Body of pancreas (tissue), 4 donors: Measurements from ENCODE around the gene CGRRF1.

Source experiments
- POLR2A ChIP-seq, 3 donors: fragments of 450-650 bp; IDR thresholded peaks; one replicate each; pipeline ENCODE4 v1.6.1; 2016; ENCODE audit warnings: antibody characterized with exemption in 3 of 3, mild to moderate bottlenecking in 2 of 3
- TF ChIP-seq, protein P1 (sequence below), 7 experiments: fragments of 450-650 bp in 4 of 7; fragments of 200-600 bp in 3 of 7; sonication (generic) in 3 of 7; IDR thresholded peaks; one replicate each; pipeline ENCODE4 v1.5.1; 2016 to 2019; ENCODE audit warnings: antibody characterized with exemption in 7 of 7

GRCh38 chr14:54465654-54466053 lies 44.1 kb upstream of the CGRRF1 start:
- no peak for TF ChIP-seq POLR2A (IDR thresholded peaks at IDR 0.05)
- TF ChIP-seq, protein P1, sequence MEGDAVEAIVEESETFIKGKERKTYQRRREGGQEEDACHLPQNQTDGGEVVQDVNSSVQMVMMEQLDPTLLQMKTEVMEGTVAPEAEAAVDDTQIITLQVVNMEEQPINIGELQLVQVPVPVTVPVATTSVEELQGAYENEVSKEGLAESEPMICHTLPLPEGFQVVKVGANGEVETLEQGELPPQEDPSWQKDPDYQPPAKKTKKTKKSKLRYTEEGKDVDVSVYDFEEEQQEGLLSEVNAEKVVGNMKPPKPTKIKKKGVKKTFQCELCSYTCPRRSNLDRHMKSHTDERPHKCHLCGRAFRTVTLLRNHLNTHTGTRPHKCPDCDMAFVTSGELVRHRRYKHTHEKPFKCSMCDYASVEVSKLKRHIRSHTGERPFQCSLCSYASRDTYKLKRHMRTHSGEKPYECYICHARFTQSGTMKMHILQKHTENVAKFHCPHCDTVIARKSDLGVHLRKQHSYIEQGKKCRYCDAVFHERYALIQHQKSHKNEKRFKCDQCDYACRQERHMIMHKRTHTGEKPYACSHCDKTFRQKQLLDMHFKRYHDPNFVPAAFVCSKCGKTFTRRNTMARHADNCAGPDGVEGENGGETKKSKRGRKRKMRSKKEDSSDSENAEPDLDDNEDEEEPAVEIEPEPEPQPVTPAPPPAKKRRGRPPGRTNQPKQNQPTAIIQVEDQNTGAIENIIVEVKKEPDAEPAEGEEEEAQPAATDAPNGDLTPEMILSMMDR (IDR thresholded peaks at IDR 0.05), result no peak
